Adrenal gland (tissue), 12 donors: Measurements from ENCODE around the gene CEP112. TPM values are rescaled to one million over a fixed set of nuclear protein-coding genes. Genes with fewer than 3 reads are reported as not detected.

Experiments used
- DNase-seq, 7 donors: peaks; one replicate each; pipeline ENCODE4 v3.0.0-alpha.2; 2019 to 2020
- H3K27ac ChIP-seq, 5 donors: fragments of 200-600 bp; sonication (generic) in 4 of 5; 1 replicate in 3 of 5; 2 replicates in 2 of 5; pipeline versions ENCODE4 v1.5.1 to v1.8.0; 2016 to 2020; ENCODE audit warnings: mild to moderate bottlenecking in 1 of 5
- H3K27me3 ChIP-seq: fragments of 200-600 bp; 2 replicates; pipeline ENCODE4 v1.8.0; 2021
- H3K36me3 ChIP-seq, 2 donors: fragments of 200-600 bp; replicated peaks in 1 of 2; 1 replicate in 1 of 2; 2 replicates in 1 of 2; pipeline versions ENCODE4 v1.5.1 to v1.8.0; 2018 to 2022
- H3K4me1 ChIP-seq, 2 donors: fragments of 200-600 bp; replicated peaks in 1 of 2; 1 replicate in 1 of 2; 2 replicates in 1 of 2; pipeline versions ENCODE4 v1.5.1 to v1.8.0; 2018 to 2021
- H3K4me3 ChIP-seq, 4 donors: fragments of 200-600 bp; sonication (generic) in 3 of 4; one replicate each; pipeline ENCODE4 v1.5.1; 2016 to 2018
- H3K9me3 ChIP-seq, 3 donors: fragments of 200-600 bp; sonication (generic) in 1 of 3; replicated peaks in 1 of 3; 1 replicate in 2 of 3; 2 replicates in 1 of 3; pipeline versions ENCODE4 v1.5.1 to v1.8.0; 2016 to 2021
- CTCF ChIP-seq, 6 experiments: fragments of 450-650 bp in 4 of 6; fragments of 200-600 bp in 2 of 6; sonication (generic) in 1 of 6; IDR thresholded peaks; 1 replicate in 5 of 6; 2 replicates in 1 of 6; pipeline versions ENCODE4 v1.5.1 to v1.8.0; 2016 to 2021; ENCODE audit warnings: antibody characterized with exemption in 6 of 6, mild to moderate bottlenecking in 2 of 6, moderate library complexity in 1 of 6
- POLR2A ChIP-seq, 2 donors: fragments of 450-650 bp; IDR thresholded peaks; one replicate each; pipeline ENCODE4 v1.6.1; 2017; ENCODE audit warnings: antibody characterized with exemption in 2 of 2, mild to moderate bottlenecking in 2 of 2, moderate library complexity in 1 of 2
- WGBS, 4 donors: extraction: QIAGEN DNeasy Blood & Tissue Kit in 2 of 4; methylation state at CpG; one replicate each; pipeline versions ENCODE4 v1.1.5 to v1.1.7; 2013 to 2017; 5-methylcytosine and 5-hydroxymethylcytosine counted together
- intact Hi-C, 2 donors: fragments of 100-400 bp; cut with DNase I; formaldehyde crosslinking; loops; one replicate each; pipeline versions ENCODE4 v1.14.1 to v1.15.0; 2022 to 2023
- polyA plus RNA-seq, 3 donors: library from polyadenylated mRNA; stranded (reverse); fragments of 200-250 nt in 2 of 3; fragments of 350-450 nt in 1 of 3; fragmentation: Illumina TruSeq in 1 of 3; extraction: RNeasy Lipid Tissue Mini Kit (QIAGEN cat#74804) in 1 of 3; gene quantifications; one replicate each; pipeline ENCODE4 v1.2.3, GENCODE V29; 2013 to 2014
- total RNA-seq, 9 donors: library from RNA; depleted of rRNA in 4 of 9; stranded (reverse); fragments of >200 nt in 4 of 9; fragments of 120-200 nt in 1 of 9; fragmentation: NEBNext Ultra II Directional in 1 of 9; extraction: Animal tissue kit (Norgen Biotek cat#: 25700) in 1 of 9; gene quantifications; one replicate each; pipeline versions ENCODE4 v1.1.0 to v1.2.4, GENCODE V29; 2013 to 2023
- donor health status: healthy with polysubstance abuse.
- donor health status: Bipolar disorder and iron deficiency.
- donor health status: DM: yes; HTN: yes; CAD: no.
- donor health status: DM: no; HTN: no; CAD: no.
- donor health status: DM: no; HTN: no; CAD: no.
- donor health status: DM: yes; HTN: yes; CAD: no.

Gene CEP112
- total and polyA plus RNA-seq, 12 donors = 4.2 to 24.1 (median 9.6) TPM

GRCh38 chr17:66063686-66064085, 128.2 kb downstream of the CEP112 start:
- H3K9me3 ChIP-seq = no peaks in the 10 kb centered on the region
- H3K36me3 ChIP-seq = no peaks in the 10 kb centered on the region
- no peaks in the 10 kb centered on the region for H3K4me1 ChIP-seq
- 60 to 82% (median 72%) methylated on average over 1 of the region's 1 CpG for WGBS, 4 donors
- DNase-seq = no peak
- H3K4me3 ChIP-seq = no peak overlapping the region
- H3K27me3 ChIP-seq = no peaks in the 10 kb centered on the region
- no peak overlapping the region for H3K27ac ChIP-seq
- intact Hi-C loops = no loop called here
- TF ChIP-seq CTCF (IDR thresholded peaks at IDR 0.05) (no peak), POLR2A (IDR thresholded peaks at IDR 0.05) (no peak)

- intact Hi-C loops = no loop called here
- H3K36me3 ChIP-seq = no peaks in the 10 kb centered on the region
- no peaks in the 10 kb centered on the region for H3K4me1 ChIP-seq
- no peak for DNase-seq
- H3K9me3 ChIP-seq = no peaks in the 10 kb centered on the region
- H3K27me3 ChIP-seq = no peaks in the 10 kb centered on the region
- WGBS, 4 donors = 91 to 97% (median 93%) methylated on average over 4 of the region's 4 CpGs
- H3K4me3 ChIP-seq = no peak overlapping the region
- no peak for TF ChIP-seq POLR2A (IDR thresholded peaks at IDR 0.05)
- no peak for TF ChIP-seq CTCF (IDR thresholded peaks at IDR 0.05)
- H3K27ac ChIP-seq = no peak overlapping the region
Observed at GRCh38 chr17:66056148-66056547, 135.8 kb downstream of the CEP112 start.

GRCh38 chr17:66054242-66054641, 137.7 kb downstream of the CEP112 start:
- H3K27ac ChIP-seq = no peak overlapping the region
- 89 to 100% (median 92%) methylated on average over 1 of the region's 1 CpG for WGBS, 4 donors
- DNase-seq = no peak
- H3K36me3 ChIP-seq = no peaks in the 10 kb centered on the region
- no peaks in the 10 kb centered on the region for H3K27me3 ChIP-seq
- intact Hi-C loops = no loop called here
- H3K9me3 ChIP-seq = no peaks in the 10 kb centered on the region
- H3K4me3 ChIP-seq = no peak overlapping the region
- TF ChIP-seq POLR2A (IDR thresholded peaks at IDR 0.05) = no peak
- TF ChIP-seq CTCF (IDR thresholded peaks at IDR 0.05) = no peak
- no peaks in the 10 kb centered on the region for H3K4me1 ChIP-seq

- TF ChIP-seq POLR2A (IDR thresholded peaks at IDR 0.05) (no peak), CTCF (IDR thresholded peaks at IDR 0.05) (no peak)
- H3K27me3 ChIP-seq = no peaks in the 10 kb centered on the region
- no peak overlapping the region for H3K27ac ChIP-seq
- H3K4me1 ChIP-seq = no peaks in the 10 kb centered on the region
- DNase-seq = no peak
- H3K4me3 ChIP-seq = no peak overlapping the region
- no peaks in the 10 kb centered on the region for H3K36me3 ChIP-seq
- intact Hi-C loops = no loop called here
- no peaks in the 10 kb centered on the region for H3K9me3 ChIP-seq
- 46 to 97% (median 71%) methylated on average over 2 of the region's 2 CpGs for WGBS, 4 donors
Observed at GRCh38 chr17:66044083-66044482, 147.8 kb downstream of the CEP112 start.
